Ascending aorta (tissue), 2 donors: ENCODE results near the gene HMGB4. TPM values are rescaled to one million over a fixed set of nuclear protein-coding genes. Genes with fewer than 3 reads are reported as not detected.

Experiments used
- DNase-seq, 2 donors: peaks; one replicate each; pipeline ENCODE4 v3.0.0-alpha.2; 2019; ENCODE audit warnings: low spot score in 2 of 2
- H3K27ac ChIP-seq, 2 donors: fragments of 200-600 bp; sonication (generic); one replicate each; pipeline ENCODE4 v1.5.1; 2016 to 2017; ENCODE audit warnings: mild to moderate bottlenecking in 1 of 2
- H3K27me3 ChIP-seq: fragments of 200-600 bp; sonication (generic); one replicate; pipeline ENCODE4 v1.5.1; 2017
- H3K36me3 ChIP-seq, 2 donors: fragments of 200-600 bp; sonication (generic); one replicate each; pipeline ENCODE4 v1.5.1; 2016
- H3K4me1 ChIP-seq, 2 donors: fragments of 200-600 bp; sonication (generic); one replicate each; pipeline ENCODE4 v1.5.1; 2016 to 2017; ENCODE audit warnings: mild to moderate bottlenecking in 1 of 2
- H3K4me3 ChIP-seq, 2 donors: fragments of 200-600 bp; sonication (generic); one replicate each; pipeline ENCODE4 v1.5.1; 2016 to 2017; ENCODE audit warnings: mild to moderate bottlenecking in 1 of 2
- H3K9me3 ChIP-seq, 2 donors: fragments of 200-600 bp; sonication (generic); one replicate each; pipeline ENCODE4 v1.5.1; 2016
- intact Hi-C: fragments of 100-400 bp; cut with DNase I; formaldehyde crosslinking; loops from one replicate; pipeline ENCODE4 v1.15.1; 2023
- total RNA-seq: library from RNA; depleted of rRNA; stranded (reverse); fragments of >200 nt; gene quantifications from one replicate; pipeline ENCODE4 v1.1.0, GENCODE V29; 2016
- TF ChIP-seq, protein P1 (sequence below), 3 experiments: fragments of 200-600 bp in 2 of 3; fragments of 450-650 bp in 1 of 3; sonication (generic) in 2 of 3; IDR thresholded peaks; one replicate each; pipeline ENCODE4 v1.5.1; 2016 to 2019; ENCODE audit warnings: antibody characterized with exemption in 3 of 3, mild to moderate bottlenecking in 1 of 3, moderate library complexity in 1 of 3

Gene HMGB4
- total RNA-seq, 1 donor from 2014 or later = not detected

DNA sequence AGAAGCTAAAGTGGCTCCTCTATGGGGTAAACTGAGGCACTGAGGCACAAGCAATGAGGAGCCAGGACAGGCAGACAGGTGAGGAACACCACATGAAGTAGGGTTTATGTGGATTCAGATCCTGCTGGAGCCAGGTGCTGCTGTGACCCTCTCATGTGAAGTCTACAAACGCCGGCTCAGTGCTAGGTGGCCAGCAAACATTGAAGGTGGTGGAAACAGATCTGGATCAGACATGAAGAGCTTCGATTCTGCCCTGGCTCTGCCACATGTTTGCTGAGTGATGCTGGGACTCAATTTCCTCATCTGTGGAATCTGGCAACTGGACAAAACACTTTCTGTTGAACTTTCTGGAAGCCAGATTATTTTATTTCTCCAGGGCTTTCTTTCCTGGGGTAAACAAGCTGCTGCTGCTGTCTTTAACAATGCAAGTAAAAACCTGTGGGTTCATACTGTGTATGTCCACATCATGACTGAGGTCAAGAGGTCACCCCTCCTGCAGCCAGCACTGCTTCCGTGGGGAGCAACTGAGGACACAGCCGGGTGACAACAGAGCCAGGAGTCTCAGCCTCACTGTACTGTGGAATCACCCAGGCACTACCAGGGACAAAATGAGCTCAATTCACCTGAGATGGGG lies 33.3 kb downstream of the HMGB4 start:
- H3K27me3 ChIP-seq = no peaks in the 10 kb centered on the region
- DNase-seq = no peak
- H3K27ac ChIP-seq = peak overlapping the region; percentile 13 to 33
- H3K9me3 ChIP-seq = no peaks in the 10 kb centered on the region
- H3K4me1 ChIP-seq = peaks cover 8 to 21% of the 10 kb centered on the region in 2 donors
- intact Hi-C loops = loop anchor here (5.0 kb wide), 1 partner anchor 135 kb away; no protein-coding TSS in a partner anchor
- H3K4me3 ChIP-seq = no peak overlapping the region
- no peaks in the 10 kb centered on the region for H3K36me3 ChIP-seq
- TF ChIP-seq, protein P1, sequence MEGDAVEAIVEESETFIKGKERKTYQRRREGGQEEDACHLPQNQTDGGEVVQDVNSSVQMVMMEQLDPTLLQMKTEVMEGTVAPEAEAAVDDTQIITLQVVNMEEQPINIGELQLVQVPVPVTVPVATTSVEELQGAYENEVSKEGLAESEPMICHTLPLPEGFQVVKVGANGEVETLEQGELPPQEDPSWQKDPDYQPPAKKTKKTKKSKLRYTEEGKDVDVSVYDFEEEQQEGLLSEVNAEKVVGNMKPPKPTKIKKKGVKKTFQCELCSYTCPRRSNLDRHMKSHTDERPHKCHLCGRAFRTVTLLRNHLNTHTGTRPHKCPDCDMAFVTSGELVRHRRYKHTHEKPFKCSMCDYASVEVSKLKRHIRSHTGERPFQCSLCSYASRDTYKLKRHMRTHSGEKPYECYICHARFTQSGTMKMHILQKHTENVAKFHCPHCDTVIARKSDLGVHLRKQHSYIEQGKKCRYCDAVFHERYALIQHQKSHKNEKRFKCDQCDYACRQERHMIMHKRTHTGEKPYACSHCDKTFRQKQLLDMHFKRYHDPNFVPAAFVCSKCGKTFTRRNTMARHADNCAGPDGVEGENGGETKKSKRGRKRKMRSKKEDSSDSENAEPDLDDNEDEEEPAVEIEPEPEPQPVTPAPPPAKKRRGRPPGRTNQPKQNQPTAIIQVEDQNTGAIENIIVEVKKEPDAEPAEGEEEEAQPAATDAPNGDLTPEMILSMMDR (IDR thresholded peaks at IDR 0.05) = no peak

DNA sequence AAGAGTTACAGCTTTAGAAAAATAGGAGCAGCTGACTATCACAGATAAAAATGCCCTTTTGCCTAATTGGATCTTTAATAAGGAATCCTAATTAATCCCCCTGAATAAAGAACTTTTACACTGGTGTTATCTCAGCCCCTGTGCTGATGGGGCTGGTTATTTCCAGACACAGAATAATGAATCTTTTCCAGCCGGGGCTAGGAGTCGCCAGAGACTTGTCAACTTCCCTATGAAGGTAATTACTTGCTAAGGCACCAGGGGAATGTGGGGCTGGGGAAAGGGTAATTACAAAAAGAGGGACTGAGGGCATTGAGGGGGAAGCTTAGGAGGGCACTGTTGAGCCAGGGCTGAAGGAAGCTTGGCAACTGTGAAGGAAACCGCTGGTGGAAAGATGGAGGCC lies 34.5 kb downstream of the HMGB4 start:
- Histone ChIP-seq H3K9me3 (no peaks in the 10 kb centered on the region), H3K4me1 (peaks cover 13 to 26% of the 10 kb centered on the region in 2 donors), H3K36me3 (no peaks in the 10 kb centered on the region), H3K27me3 (no peaks in the 10 kb centered on the region), H3K4me3 (no peak overlapping the region), H3K27ac (peak overlapping the region in 1 of 2 donors; percentile 33)
- TF ChIP-seq, protein P1 (IDR thresholded peaks at IDR 0.05) = no peak
- no peak for DNase-seq
- intact Hi-C loops = loop anchor here (5.0 kb wide), 1 partner anchor 136 kb away; no protein-coding TSS in a partner anchor

DNA sequence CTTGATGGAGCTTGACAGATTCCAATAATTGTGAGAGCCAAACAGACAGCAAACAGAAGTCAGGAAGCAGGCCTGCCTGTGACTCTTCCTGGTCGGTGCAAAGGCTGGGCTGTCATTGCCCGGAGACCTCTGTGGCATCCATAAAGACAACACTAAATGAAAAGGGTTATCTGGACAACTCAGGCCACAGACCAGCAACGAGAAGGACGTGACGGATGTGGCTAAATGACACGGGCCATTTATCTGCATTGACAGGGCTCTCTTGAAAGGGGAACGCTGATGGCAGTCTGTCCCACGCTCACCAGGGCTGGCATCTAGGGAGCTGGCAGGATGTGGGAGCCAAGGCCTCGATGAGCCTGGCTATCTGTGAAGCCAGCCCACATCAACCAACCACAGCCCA lies 35.0 kb downstream of the HMGB4 start:
- Histone ChIP-seq H3K9me3 (no peaks in the 10 kb centered on the region), H3K27me3 (no peaks in the 10 kb centered on the region), H3K36me3 (no peaks in the 10 kb centered on the region), H3K4me3 (no peak overlapping the region), H3K4me1 (peaks cover 11 to 29% of the 10 kb centered on the region in 2 donors), H3K27ac (peak overlapping the region in 1 of 2 donors; percentile 7)
- TF ChIP-seq, protein P1 (IDR thresholded peaks at IDR 0.05) = no peak
- intact Hi-C loops = loop anchor here (5.0 kb wide), 1 partner anchor 137 kb away; no protein-coding TSS in a partner anchor
- no peak for DNase-seq

DNA sequence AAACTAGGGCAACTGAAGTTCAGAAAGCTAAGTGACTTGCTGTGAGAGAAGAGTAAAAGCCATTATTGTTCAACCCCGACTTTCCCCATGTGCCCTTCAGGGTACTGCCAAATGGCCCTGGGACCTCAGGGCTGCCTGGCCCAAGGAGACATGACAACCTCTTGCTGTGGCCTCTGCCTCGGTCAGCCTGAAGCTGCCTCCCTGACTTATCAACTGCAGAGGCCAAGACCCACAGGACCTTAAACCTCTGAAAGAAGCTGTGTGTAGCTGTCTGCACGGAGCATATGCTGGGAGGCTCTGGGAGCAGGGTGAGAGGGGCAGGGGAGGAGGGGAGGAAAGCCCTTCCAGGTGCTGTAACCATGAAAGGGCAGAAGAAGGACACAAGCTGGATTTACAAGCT lies 35.9 kb downstream of the HMGB4 start:
- TF ChIP-seq, protein P1 (IDR thresholded peaks at IDR 0.05) = no peak
- intact Hi-C loops = loop anchor here (5.0 kb wide), 2 partner anchors 137 to 263 kb away; no protein-coding TSS in a partner anchor

DNA sequence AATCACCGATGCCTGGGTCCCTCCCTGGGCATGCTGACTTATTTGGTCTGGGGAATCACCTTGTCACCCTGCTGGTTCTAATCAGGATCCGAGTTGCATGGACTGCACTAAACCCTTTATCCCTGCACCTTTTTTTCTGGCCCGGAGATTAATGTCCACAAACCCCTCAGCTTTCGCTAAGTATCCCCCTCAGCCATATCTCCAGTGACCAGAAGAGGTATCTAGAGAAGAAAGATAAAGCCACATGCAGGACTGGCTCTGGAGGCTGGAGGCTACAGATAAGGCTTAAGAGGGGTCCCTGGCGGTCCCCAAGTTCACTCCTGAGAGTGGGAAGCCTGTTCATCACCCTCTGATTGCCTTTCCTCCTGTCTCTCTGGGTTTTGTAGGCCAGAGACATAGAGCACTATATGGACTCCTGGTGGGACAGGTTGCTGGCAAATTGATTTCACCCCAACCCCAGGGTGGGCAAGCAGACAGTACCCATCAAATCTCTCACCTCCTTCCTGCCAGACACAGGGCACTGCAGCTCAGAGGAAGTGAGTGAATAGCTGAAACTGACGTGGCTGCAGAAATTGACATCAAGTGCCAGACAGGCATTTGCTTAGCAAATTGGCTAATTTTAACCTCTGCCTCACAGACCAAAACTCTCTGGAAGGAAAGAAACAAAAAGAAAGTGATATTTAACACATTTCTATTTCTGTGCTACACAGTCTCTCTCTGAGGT lies 38.8 kb downstream of the HMGB4 start:
- peak overlapping the region; percentile 51 to 81 for H3K27ac ChIP-seq

More for the DNA sequence above, 35.9 kb downstream of the HMGB4 start:
- no peak for DNase-seq
- Histone ChIP-seq H3K4me3 (no peak overlapping the region), H3K27me3 (no peaks in the 10 kb centered on the region), H3K9me3 (no peaks in the 10 kb centered on the region), H3K27ac (no peak overlapping the region), H3K4me1 (peaks cover 7 to 26% of the 10 kb centered on the region in 2 donors), H3K36me3 (no peaks in the 10 kb centered on the region)

More for the DNA sequence above, 38.8 kb downstream of the HMGB4 start:
- intact Hi-C loops = loop anchor here (2.0 to 5.0 kb wide), 2 partner anchors 82 to 260 kb away; no protein-coding TSS in a partner anchor
- Histone ChIP-seq H3K4me3 (peak overlapping the region in 1 of 2 donors; percentile 23), H3K27me3 (no peaks in the 10 kb centered on the region), H3K9me3 (no peaks in the 10 kb centered on the region), H3K36me3 (no peaks in the 10 kb centered on the region), H3K4me1 (peaks cover 7 to 21% of the 10 kb centered on the region in 2 donors)
- peak in 1 of 2 donors; percentile 70 for DNase-seq
- TF ChIP-seq, protein P1 (IDR thresholded peaks at IDR 0.05) = no peak
